Neuronal stem cell (in vitro differentiated cells): ENCODE results near the gene VSTM2L.

ENCODE experiments used
- DNase-seq: peaks from one replicate; pipeline ENCODE4 v3.0.0-alpha.2; 2013; ENCODE audit warnings: low spot score
- H2AFZ ChIP-seq: one replicate; pipeline ENCODE4 v1.6.1; 2013; ENCODE audit warnings: mild to moderate bottlenecking, low read length, inconsistent platforms
- H2AK5ac ChIP-seq: 2 replicates; pipeline ENCODE4 v1.6.1; 2013; ENCODE audit warnings: low read depth, mild to moderate bottlenecking, inconsistent platforms, low read length, moderate library complexity, mixed read lengths
- H2BK120ac ChIP-seq: 2 replicates; pipeline ENCODE4 v1.6.1; 2013; ENCODE audit warnings: low read depth, mild to moderate bottlenecking, inconsistent platforms, low read length, moderate library complexity, mixed read lengths
- H2BK12ac ChIP-seq: one replicate; pipeline ENCODE4 v1.6.1; 2013; ENCODE audit warnings: low read length, inconsistent platforms
- H2BK15ac ChIP-seq: 2 replicates; pipeline ENCODE4 v1.6.1; 2013; ENCODE audit warnings: mild to moderate bottlenecking, low read length, inconsistent platforms, mixed read lengths
- H2BK5ac ChIP-seq: one replicate; pipeline ENCODE4 v1.6.1; 2013; ENCODE audit warnings: inconsistent platforms, mild to moderate bottlenecking, low read length, moderate library complexity
- H3K14ac ChIP-seq: one replicate; pipeline ENCODE4 v1.6.1; 2013; ENCODE audit warnings: low read length, inconsistent platforms
- H3K18ac ChIP-seq: 2 replicates; pipeline ENCODE4 v1.6.1; 2013; ENCODE audit warnings: low read length, inconsistent platforms
- H3K23ac ChIP-seq: 2 replicates; pipeline ENCODE4 v1.6.1; 2013; ENCODE audit warnings: low read depth, mild to moderate bottlenecking, mixed read lengths, low read length, inconsistent platforms; ENCODE audit not compliant: poor library complexity
- H3K27ac ChIP-seq: replicated peaks from 3 replicates; pipeline ENCODE4 v1.5.1; 2013; ENCODE audit warnings: low read length, inconsistent platforms
- H3K27me3 ChIP-seq, 3 experiments: 2 replicates each; pipeline ENCODE4 v1.6.1; 2013; ENCODE audit warnings: low read length in 3 of 3, mild to moderate bottlenecking in 2 of 3, inconsistent platforms in 1 of 3, low read depth in 1 of 3, mixed read lengths in 1 of 3, moderate library complexity in 1 of 3; ENCODE audit not compliant: control insufficient read depth in 3 of 3, insufficient read depth in 3 of 3
- H3K36me3 ChIP-seq, 2 donors: replicated peaks in 1 of 2; 2 replicates each; pipeline ENCODE4 v1.6.1; 2013; ENCODE audit warnings: low read length in 2 of 2; ENCODE audit not compliant: control insufficient read depth in 2 of 2, insufficient read depth in 2 of 2
- H3K4ac ChIP-seq: 2 replicates; pipeline ENCODE4 v1.6.1; 2013; ENCODE audit warnings: inconsistent platforms, mild to moderate bottlenecking, low read length, moderate library complexity
- H3K4me1 ChIP-seq, 2 donors: 1 replicate in 1 of 2; 2 replicates in 1 of 2; pipeline ENCODE4 v1.6.1; 2013; ENCODE audit warnings: low read length in 2 of 2, low read depth in 1 of 2; ENCODE audit not compliant: control insufficient read depth in 2 of 2, insufficient read depth in 1 of 2
- H3K4me2 ChIP-seq: one replicate; pipeline ENCODE4 v1.6.1; 2013; ENCODE audit warnings: mild to moderate bottlenecking, low read length, inconsistent platforms; ENCODE audit not compliant: insufficient read depth, poor library complexity, severe bottlenecking
- H3K4me3 ChIP-seq, 2 donors: 2 replicates each; pipeline ENCODE4 v1.5.1; 2013; ENCODE audit warnings: low read length in 2 of 2, mild to moderate bottlenecking in 2 of 2, inconsistent platforms in 1 of 2, moderate library complexity in 1 of 2
- H3K79me1 ChIP-seq: one replicate; pipeline ENCODE4 v1.6.1; 2013; ENCODE audit warnings: low read depth, mild to moderate bottlenecking, inconsistent platforms, low read length, moderate library complexity
- H3K9ac ChIP-seq: one replicate; pipeline ENCODE4 v1.6.1; 2013; ENCODE audit warnings: mild to moderate bottlenecking, low read depth, low read length, inconsistent platforms; ENCODE audit not compliant: poor library complexity
- H3K9me3 ChIP-seq, 2 donors: replicated peaks in 1 of 2; 2 replicates each; pipeline versions ENCODE3 to v1.6.1; 2013; ENCODE audit warnings: low read length in 2 of 2, mild to moderate bottlenecking in 2 of 2, inconsistent platforms in 1 of 2, low read depth in 1 of 2, mixed read lengths in 1 of 2, moderate library complexity in 1 of 2; ENCODE audit not compliant: control insufficient read depth in 2 of 2, insufficient read depth in 1 of 2
- H4K8ac ChIP-seq: one replicate; pipeline ENCODE4 v1.6.1; 2013; ENCODE audit warnings: low read depth, mild to moderate bottlenecking, inconsistent platforms, low read length, moderate library complexity
- H4K91ac ChIP-seq: one replicate; pipeline ENCODE4 v1.6.1; 2013; ENCODE audit warnings: low read length, low read depth, mild to moderate bottlenecking, inconsistent platforms; ENCODE audit not compliant: poor library complexity
- WGBS, 2 donors: extraction: QIAGEN DNeasy Blood & Tissue Kit; methylation state at CpG; one replicate each; pipeline ENCODE4 v1.1.7; 2013; ENCODE audit warnings: missing lambda C conversion rate in 2 of 2, mixed read lengths in 1 of 2; ENCODE audit not compliant: insufficient read length in 2 of 2, insufficient replicate concordance in 1 of 2; ENCODE audit errors: extremely low coverage in 2 of 2; 5-methylcytosine and 5-hydroxymethylcytosine counted together

Gene VSTM2L

DNA sequence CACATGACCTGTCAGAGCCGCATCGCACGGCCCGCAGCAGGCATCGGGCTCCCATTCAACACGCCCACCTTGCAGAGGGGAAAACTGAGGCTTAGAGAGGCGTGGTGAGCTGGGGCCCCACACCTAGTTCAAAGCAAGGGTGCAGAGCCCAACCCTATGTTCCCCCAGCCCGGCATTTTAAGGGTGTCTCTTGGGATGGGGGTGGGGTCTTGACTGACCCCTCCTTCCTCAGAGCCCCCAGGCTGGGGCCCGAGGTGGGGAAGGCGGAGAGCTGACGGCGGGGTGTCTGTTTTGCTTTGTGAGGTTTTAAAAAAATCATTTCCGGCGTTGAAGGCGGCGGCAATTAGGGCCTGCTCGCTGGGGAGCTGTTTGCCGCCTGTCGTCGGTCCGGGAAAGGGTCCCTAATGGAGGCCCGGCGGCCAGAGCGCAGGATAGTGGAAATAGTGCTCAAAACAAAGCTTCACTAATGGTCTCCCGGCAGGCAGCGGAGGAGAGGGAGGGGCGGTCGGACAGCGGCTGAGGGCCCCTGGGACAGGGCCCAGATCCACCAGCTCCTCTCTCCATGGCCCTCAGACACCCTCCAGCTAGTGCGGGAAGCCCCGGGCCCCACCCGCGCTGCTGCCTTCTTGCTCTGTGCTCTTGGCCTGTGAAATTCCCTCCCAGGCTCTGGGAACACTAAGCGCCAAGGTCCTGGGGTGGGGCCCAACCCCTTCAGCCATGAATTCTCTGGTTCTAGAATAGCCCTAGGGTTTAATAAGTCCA is 11.9 kb downstream of the VSTM2L start:
- Histone ChIP-seq H2BK120ac (peak overlapping the region; percentile 97), H3K18ac (peak overlapping the region; percentile 93), H2BK15ac (peak overlapping the region; percentile 52), H3K4ac (peak overlapping the region; percentile 90), H3K4me2 (peak overlapping the region; percentile 68), H4K8ac (no peak overlapping the region), H4K91ac (peak overlapping the region; percentile 58), H3K14ac (no peak overlapping the region), H2AK5ac (peak overlapping the region; percentile 61), H3K27ac (peak overlapping the region; percentile 95), H3K79me1 (no peaks in the 10 kb centered on the region), H3K4me3 (peak overlapping the region; percentile 48 to 54), H3K23ac (peak overlapping the region; percentile 10), H2BK5ac (peak overlapping the region; percentile 83), H3K9ac (no peak overlapping the region), H3K4me1 (peaks cover 46 to 48% of the 10 kb centered on the region in 2 donors), H3K9me3 (peaks cover 0 to 3% of the 10 kb centered on the region in 2 donors), H3K36me3 (peaks cover 0 to 2% of the 10 kb centered on the region in 2 donors), H2BK12ac (peak overlapping the region; percentile 23), H3K27me3 (peaks cover 0 to 3% (median 0%) of the 10 kb centered on the region in 3 experiments), H2AFZ (peak overlapping the region; percentile 91)
- WGBS, 2 donors, result no CpG with 5 or more reads among the region's 34 CpGs
- DNase-seq, result peak; percentile 73

DNA sequence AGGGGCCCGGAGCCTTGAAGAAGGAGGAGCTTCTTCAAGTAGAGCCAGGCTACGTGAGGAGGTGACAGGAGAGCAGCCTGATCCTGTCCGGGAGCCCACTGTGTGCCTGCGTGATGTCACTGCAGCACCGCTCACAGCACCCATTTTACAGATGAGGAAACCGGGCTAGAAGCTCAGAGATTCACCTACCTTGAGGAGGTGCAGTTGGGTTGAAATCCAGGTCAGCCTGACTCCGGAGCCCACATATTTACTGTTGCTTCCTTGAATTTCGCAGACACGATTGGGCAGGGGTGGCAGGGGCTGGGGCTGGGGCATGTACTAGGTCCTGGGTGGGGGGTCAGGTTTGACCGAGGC is 12.5 kb downstream of the VSTM2L start:
- no peak overlapping the region for H3K14ac ChIP-seq
- peak overlapping the region; percentile 93 for H3K18ac ChIP-seq
- H2BK5ac ChIP-seq, result peak overlapping the region; percentile 83
- peak overlapping the region; percentile 97 for H2BK120ac ChIP-seq
- H3K23ac ChIP-seq, result no peak overlapping the region
- H3K36me3 ChIP-seq, result peaks cover 0 to 2% of the 10 kb centered on the region in 2 donors
- H4K91ac ChIP-seq, result no peak overlapping the region
- peaks cover 0 to 3% (median 0%) of the 10 kb centered on the region in 3 experiments for H3K27me3 ChIP-seq
- H3K9me3 ChIP-seq, result peaks cover 0 to 3% of the 10 kb centered on the region in 2 donors
- peaks cover 1% of the 10 kb centered on the region for H3K79me1 ChIP-seq
- peak overlapping the region; percentile 57 for H3K9ac ChIP-seq
- peak overlapping the region; percentile 68 for H3K4me2 ChIP-seq
- peaks cover 45 to 48% of the 10 kb centered on the region in 2 donors for H3K4me1 ChIP-seq
- WGBS, 2 donors, result no CpG with 5 or more reads among the region's 10 CpGs
- peak overlapping the region; percentile 90 for H3K4ac ChIP-seq
- peak overlapping the region; percentile 91 for H2AFZ ChIP-seq
- DNase-seq, result no peak
- H2BK15ac ChIP-seq, result peak overlapping the region; percentile 90
- H3K27ac ChIP-seq, result peak overlapping the region; percentile 95
- peak overlapping the region; percentile 23 for H2BK12ac ChIP-seq
- H2AK5ac ChIP-seq, result peak overlapping the region; percentile 61
- H4K8ac ChIP-seq, result no peak overlapping the region
- peak overlapping the region in 1 of 2 donors; percentile 48 for H3K4me3 ChIP-seq

GRCh38 chr20:37915800-37916570 is 13.1 kb downstream of the VSTM2L start:
- H3K4me2 ChIP-seq, result peak overlapping the region; percentile 50
- H3K27me3 ChIP-seq, result peaks cover 0 to 3% (median 0%) of the 10 kb centered on the region in 3 experiments
- peak overlapping the region; percentile 95 for H3K27ac ChIP-seq
- WGBS, 2 donors, result no CpG with 5 or more reads among the region's 21 CpGs
- no peak overlapping the region for H4K91ac ChIP-seq
- H2AK5ac ChIP-seq, result peak overlapping the region; percentile 61
- H3K14ac ChIP-seq, result no peak overlapping the region
- H3K9me3 ChIP-seq, result peaks cover 0 to 3% of the 10 kb centered on the region in 2 donors
- H2AFZ ChIP-seq, result peak overlapping the region; percentile 91
- H2BK12ac ChIP-seq, result peak overlapping the region; percentile 85
- peak overlapping the region; percentile 97 for H2BK120ac ChIP-seq
- peak overlapping the region; percentile 90 for H2BK15ac ChIP-seq
- H3K18ac ChIP-seq, result peak overlapping the region; percentile 93
- H2BK5ac ChIP-seq, result peak overlapping the region; percentile 83
- no peak overlapping the region for H3K23ac ChIP-seq
- H3K9ac ChIP-seq, result peak overlapping the region; percentile 57
- peaks cover 1% of the 10 kb centered on the region for H3K79me1 ChIP-seq
- H3K4me3 ChIP-seq, result no peak overlapping the region
- no peak for DNase-seq
- peaks cover 45 to 48% of the 10 kb centered on the region in 2 donors for H3K4me1 ChIP-seq
- no peak overlapping the region for H4K8ac ChIP-seq
- H3K36me3 ChIP-seq, result peaks cover 0 to 2% of the 10 kb centered on the region in 2 donors
- H3K4ac ChIP-seq, result no peak overlapping the region

DNA sequence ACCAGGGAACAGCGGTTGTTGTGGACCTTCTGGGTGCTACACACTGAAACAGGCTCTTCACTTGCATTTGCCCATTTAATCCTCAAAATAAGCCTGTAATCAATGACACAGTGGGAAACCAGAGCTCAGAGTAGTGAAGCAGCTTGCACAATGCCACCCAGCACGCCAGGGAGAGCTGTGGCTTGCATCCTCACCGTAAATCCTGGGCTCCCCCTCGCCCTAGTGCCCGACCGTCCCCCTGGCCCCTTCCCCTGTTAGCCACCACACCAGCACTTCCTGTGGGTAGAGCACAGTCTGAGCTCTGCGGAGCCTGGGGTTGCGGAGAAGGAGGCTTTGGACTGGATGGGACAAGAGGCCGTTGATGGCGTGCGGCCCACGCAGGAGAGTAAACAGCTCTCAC is 14.5 kb downstream of the VSTM2L start:
- peaks cover 0 to 2% of the 10 kb centered on the region in 2 donors for H3K36me3 ChIP-seq
- H3K4me3 ChIP-seq, result no peak overlapping the region
- H2BK120ac ChIP-seq, result no peak overlapping the region
- no peak overlapping the region for H3K23ac ChIP-seq
- peak overlapping the region; percentile 49 for H3K18ac ChIP-seq
- H3K4me2 ChIP-seq, result no peak overlapping the region
- H3K4me1 ChIP-seq, result peaks cover 33 to 37% of the 10 kb centered on the region in 2 donors
- peak overlapping the region; percentile 26 for H3K9ac ChIP-seq
- no peak overlapping the region for H4K91ac ChIP-seq
- H2AK5ac ChIP-seq, result peak overlapping the region; percentile 64
- H3K27ac ChIP-seq, result no peak overlapping the region
- H4K8ac ChIP-seq, result no peak overlapping the region
- H3K27me3 ChIP-seq, result peaks cover 0 to 3% (median 0%) of the 10 kb centered on the region in 3 experiments
- no CpG with 5 or more reads among the region's 12 CpGs for WGBS, 2 donors
- no peak overlapping the region for H2BK15ac ChIP-seq
- H3K4ac ChIP-seq, result peak overlapping the region; percentile 13
- H3K79me1 ChIP-seq, result peaks cover 1% of the 10 kb centered on the region
- no peak for DNase-seq
- no peak overlapping the region for H3K14ac ChIP-seq
- no peak overlapping the region for H2AFZ ChIP-seq
- H3K9me3 ChIP-seq, result peaks cover 0 to 3% of the 10 kb centered on the region in 2 donors
- peak overlapping the region; percentile 6 for H2BK5ac ChIP-seq
- peak overlapping the region; percentile 67 for H2BK12ac ChIP-seq
